ENCODE measurements around the gene IL1RAPL1.

DNA sequence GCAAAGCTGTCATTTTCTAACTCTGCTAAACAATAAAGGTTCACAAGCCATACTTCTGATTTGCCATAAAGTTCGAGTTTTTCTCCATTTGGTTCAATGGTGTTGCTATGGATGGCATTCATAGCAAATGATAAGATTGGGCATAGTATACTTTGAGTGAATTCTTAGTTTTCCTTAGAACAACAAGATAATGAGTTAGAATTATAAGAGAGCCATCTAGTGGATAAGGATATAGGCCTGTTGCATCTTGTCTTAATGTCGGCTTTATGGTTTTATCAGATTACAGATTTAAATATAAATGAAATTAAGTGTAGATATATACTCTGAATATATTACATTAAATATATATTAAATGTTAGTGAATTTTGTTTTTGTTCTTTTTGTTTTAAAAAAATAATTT lies 644.6 kb downstream of the IL1RAPL1 start:
- TF ChIP-seq, protein P1, sequence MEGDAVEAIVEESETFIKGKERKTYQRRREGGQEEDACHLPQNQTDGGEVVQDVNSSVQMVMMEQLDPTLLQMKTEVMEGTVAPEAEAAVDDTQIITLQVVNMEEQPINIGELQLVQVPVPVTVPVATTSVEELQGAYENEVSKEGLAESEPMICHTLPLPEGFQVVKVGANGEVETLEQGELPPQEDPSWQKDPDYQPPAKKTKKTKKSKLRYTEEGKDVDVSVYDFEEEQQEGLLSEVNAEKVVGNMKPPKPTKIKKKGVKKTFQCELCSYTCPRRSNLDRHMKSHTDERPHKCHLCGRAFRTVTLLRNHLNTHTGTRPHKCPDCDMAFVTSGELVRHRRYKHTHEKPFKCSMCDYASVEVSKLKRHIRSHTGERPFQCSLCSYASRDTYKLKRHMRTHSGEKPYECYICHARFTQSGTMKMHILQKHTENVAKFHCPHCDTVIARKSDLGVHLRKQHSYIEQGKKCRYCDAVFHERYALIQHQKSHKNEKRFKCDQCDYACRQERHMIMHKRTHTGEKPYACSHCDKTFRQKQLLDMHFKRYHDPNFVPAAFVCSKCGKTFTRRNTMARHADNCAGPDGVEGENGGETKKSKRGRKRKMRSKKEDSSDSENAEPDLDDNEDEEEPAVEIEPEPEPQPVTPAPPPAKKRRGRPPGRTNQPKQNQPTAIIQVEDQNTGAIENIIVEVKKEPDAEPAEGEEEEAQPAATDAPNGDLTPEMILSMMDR (IDR thresholded peaks at IDR 0.05; ENCODE audit: insufficient read depth, low read length, poor library complexity, severe bottlenecking), result no peak
- no peak for TF ChIP-seq EZH2phosphoT487 (conservative IDR thresholded peaks at IDR 0.05; ENCODE audit: low read length)
